Measurements from ENCODE around the gene AEBP2.

- no peak for TF ChIP-seq CTCF (IDR thresholded peaks at IDR 0.05; ENCODE audit: low read length)
- TF ChIP-seq EZH2 (IDR thresholded peaks at IDR 0.05; ENCODE audit: borderline replicate concordance, low read length), result no peak
These were observed 23.1 kb downstream of the AEBP2 start for GRCh38 chr12:19462406-19462805.
